ENCODE measurements around the gene MAEL. TPM values are rescaled to one million over a fixed set of nuclear protein-coding genes. Genes with fewer than 3 reads are reported as not detected.

Gene MAEL
- total RNA-seq, 1 donor from 2014 or later, result 0.11 TPM

DNA sequence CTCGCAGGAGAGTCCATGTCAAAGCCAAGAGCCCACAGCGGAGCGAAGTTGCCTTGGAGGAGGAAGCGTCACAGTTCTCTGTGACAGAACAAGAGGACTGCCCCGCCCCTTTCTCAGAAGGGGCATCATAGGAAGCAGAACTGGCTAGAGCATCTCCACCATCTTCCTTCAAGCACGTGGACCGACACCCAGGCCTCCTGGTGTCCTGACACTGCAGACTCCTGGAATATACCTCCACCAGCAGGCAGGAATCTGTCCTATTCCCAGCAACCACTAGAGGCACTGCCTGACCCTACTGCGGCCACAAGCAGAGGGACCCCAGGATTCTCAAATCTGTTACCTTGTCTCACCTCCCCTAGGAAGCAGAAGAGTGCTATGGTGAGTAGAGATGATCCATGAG, 63.3 kb downstream of the MAEL start:
- Histone ChIP-seq H3K27me3 (ENCODE audit: insufficient read depth, low read length) (no peaks in the 10 kb centered on the region), H2AFZ (ENCODE audit: low read depth, low read length) (no peak overlapping the region), H3K4me3 (ENCODE audit: insufficient read depth, low read depth, low read length) (no peak overlapping the region), H3K9ac (ENCODE audit: low read length) (no peak overlapping the region), H3K36me3 (ENCODE audit: insufficient read depth, low read length) (no peaks in the 10 kb centered on the region), H4K20me1 (ENCODE audit: insufficient read depth, low read length) (no peaks in the 10 kb centered on the region), H3K9me3 (ENCODE audit: insufficient read depth, low read depth, low read length) (no peaks in the 10 kb centered on the region), H3K4me2 (ENCODE audit: low read length) (no peak overlapping the region), H3K79me2 (ENCODE audit: insufficient read depth, low read length) (no peaks in the 10 kb centered on the region), H3K27ac (ENCODE audit: low read depth, low read length) (no peak overlapping the region), H3K4me1 (ENCODE audit: insufficient read depth, low read length) (no peaks in the 10 kb centered on the region)
- H3K36me3 Mint-ChIP-seq (ENCODE audit: low read depth, unreplicated experiment), result no peaks in the 10 kb centered on the region
- FAIRE-seq, result no peak
- peaks cover 3% of the 10 kb centered on the region for H3K4me1 Mint-ChIP-seq (ENCODE audit: low read depth, unreplicated experiment)
- TF ChIP-seq, protein P1, sequence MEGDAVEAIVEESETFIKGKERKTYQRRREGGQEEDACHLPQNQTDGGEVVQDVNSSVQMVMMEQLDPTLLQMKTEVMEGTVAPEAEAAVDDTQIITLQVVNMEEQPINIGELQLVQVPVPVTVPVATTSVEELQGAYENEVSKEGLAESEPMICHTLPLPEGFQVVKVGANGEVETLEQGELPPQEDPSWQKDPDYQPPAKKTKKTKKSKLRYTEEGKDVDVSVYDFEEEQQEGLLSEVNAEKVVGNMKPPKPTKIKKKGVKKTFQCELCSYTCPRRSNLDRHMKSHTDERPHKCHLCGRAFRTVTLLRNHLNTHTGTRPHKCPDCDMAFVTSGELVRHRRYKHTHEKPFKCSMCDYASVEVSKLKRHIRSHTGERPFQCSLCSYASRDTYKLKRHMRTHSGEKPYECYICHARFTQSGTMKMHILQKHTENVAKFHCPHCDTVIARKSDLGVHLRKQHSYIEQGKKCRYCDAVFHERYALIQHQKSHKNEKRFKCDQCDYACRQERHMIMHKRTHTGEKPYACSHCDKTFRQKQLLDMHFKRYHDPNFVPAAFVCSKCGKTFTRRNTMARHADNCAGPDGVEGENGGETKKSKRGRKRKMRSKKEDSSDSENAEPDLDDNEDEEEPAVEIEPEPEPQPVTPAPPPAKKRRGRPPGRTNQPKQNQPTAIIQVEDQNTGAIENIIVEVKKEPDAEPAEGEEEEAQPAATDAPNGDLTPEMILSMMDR (IDR thresholded peaks at IDR 0.05; ENCODE audit: insufficient read depth, low read depth, low read length), result peak; percentile 38
- no peak for TF ChIP-seq EZH2 (IDR thresholded peaks at IDR 0.05; ENCODE audit: insufficient read depth, low read length)
- H3K27ac Mint-ChIP-seq (ENCODE audit: unreplicated experiment), result no peak overlapping the region
- no peak overlapping the region for H3K4me3 Mint-ChIP-seq (ENCODE audit: unreplicated experiment)
- peaks cover 39% of the 10 kb centered on the region for H3K27me3 Mint-ChIP-seq (ENCODE audit: low read depth, unreplicated experiment)
- DNase-seq (ENCODE audit: low read depth), result no peak
- H3K9me3 Mint-ChIP-seq (ENCODE audit: unreplicated experiment), result no peaks in the 10 kb centered on the region

DNA sequence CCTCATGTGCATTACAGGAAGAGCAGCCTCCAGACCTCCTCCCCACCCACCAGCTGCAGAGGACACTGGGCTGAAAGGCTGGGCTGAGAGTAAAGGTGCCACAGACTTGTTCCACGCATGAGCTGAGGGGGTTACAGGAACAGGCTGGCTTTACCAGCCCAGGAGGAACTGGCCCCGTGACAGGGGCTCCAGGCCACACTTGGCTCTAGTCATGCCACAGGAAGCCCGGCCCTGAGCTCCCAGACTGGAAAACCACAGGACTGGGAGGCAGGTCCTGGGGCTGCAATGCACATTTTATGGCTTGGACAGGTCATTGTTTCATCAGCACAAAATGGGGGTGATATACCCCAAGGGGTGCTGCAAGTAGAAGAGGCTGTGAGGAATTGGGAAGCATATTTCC, 65.5 kb downstream of the MAEL start:
- no peak overlapping the region for H3K27ac Mint-ChIP-seq (ENCODE audit: unreplicated experiment)
- H3K9me3 Mint-ChIP-seq (ENCODE audit: unreplicated experiment), result no peaks in the 10 kb centered on the region
- Histone ChIP-seq H3K27me3 (ENCODE audit: insufficient read depth, low read length) (no peaks in the 10 kb centered on the region), H3K4me3 (ENCODE audit: insufficient read depth, low read depth, low read length) (no peak overlapping the region), H3K4me2 (ENCODE audit: low read length) (no peak overlapping the region), H3K36me3 (ENCODE audit: insufficient read depth, low read length) (no peaks in the 10 kb centered on the region), H3K4me1 (ENCODE audit: insufficient read depth, low read length) (peaks cover 5% of the 10 kb centered on the region), H4K20me1 (ENCODE audit: insufficient read depth, low read length) (no peaks in the 10 kb centered on the region), H3K27ac (ENCODE audit: low read depth, low read length) (no peak overlapping the region), H2AFZ (ENCODE audit: low read depth, low read length) (no peak overlapping the region), H3K9me3 (ENCODE audit: insufficient read depth, low read depth, low read length) (no peaks in the 10 kb centered on the region), H3K9ac (ENCODE audit: low read length) (no peak overlapping the region), H3K79me2 (ENCODE audit: insufficient read depth, low read length) (no peaks in the 10 kb centered on the region)
- H3K36me3 Mint-ChIP-seq (ENCODE audit: low read depth, unreplicated experiment), result no peaks in the 10 kb centered on the region
- FAIRE-seq (no peak), DNase-seq (ENCODE audit: low read depth) (no peak)
- TF ChIP-seq, protein P1 (IDR thresholded peaks at IDR 0.05; ENCODE audit: insufficient read depth, low read depth, low read length), result no peak
- TF ChIP-seq EZH2 (IDR thresholded peaks at IDR 0.05; ENCODE audit: insufficient read depth, low read length), result no peak
- no peak overlapping the region for H3K4me3 Mint-ChIP-seq (ENCODE audit: unreplicated experiment)
- H3K4me1 Mint-ChIP-seq (ENCODE audit: low read depth, unreplicated experiment), result peaks cover 9% of the 10 kb centered on the region
- H3K27me3 Mint-ChIP-seq (ENCODE audit: low read depth, unreplicated experiment), result peaks cover 32% of the 10 kb centered on the region

DNA sequence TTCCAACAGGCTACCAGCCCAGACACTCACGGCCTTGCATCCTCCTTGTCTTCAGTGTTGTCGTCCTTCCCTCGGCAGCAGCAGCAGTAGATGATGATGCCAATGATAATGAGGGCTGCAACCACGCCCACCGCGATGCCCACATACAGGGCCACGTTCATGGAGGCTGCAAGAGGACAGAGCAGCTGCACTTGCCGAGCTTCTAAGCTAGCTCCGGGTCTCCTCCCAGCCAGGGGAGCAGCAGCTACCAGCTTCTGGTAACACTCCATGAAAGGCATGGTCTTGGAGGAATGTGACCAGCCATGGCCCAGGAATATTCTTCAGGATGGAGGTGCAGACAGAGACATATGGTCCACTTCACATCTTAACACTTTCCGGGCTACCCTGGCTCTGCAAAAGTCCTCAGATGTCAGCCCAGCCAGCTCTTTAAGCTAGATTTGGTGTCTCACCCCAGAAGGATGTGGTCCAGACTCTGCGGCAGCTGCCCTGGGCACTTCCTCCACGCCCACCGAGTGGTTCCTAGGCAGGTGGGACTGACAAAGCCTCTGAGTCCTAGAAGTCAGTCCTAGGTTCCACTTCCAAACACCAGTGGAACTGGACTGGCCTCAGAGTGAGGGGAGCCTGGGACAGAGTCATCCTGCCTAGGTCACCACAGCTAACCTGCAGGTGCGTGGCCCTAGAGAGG, 66.0 kb downstream of the MAEL start:
- Mint-ChIP-seq H3K9me3 (ENCODE audit: unreplicated experiment) (no peaks in the 10 kb centered on the region), H3K27me3 (ENCODE audit: low read depth, unreplicated experiment) (peaks cover 29% of the 10 kb centered on the region)
- FAIRE-seq, result no peak

More for the DNA sequence above, 66.0 kb downstream of the MAEL start:
- TF ChIP-seq EZH2 (IDR thresholded peaks at IDR 0.05; ENCODE audit: insufficient read depth, low read length), result no peak
- TF ChIP-seq, protein P1 (IDR thresholded peaks at IDR 0.05; ENCODE audit: insufficient read depth, low read depth, low read length), result no peak
- Mint-ChIP-seq H3K36me3 (ENCODE audit: low read depth, unreplicated experiment) (no peaks in the 10 kb centered on the region), H3K4me1 (ENCODE audit: low read depth, unreplicated experiment) (peaks cover 9% of the 10 kb centered on the region), H3K27ac (ENCODE audit: unreplicated experiment) (no peak overlapping the region), H3K4me3 (ENCODE audit: unreplicated experiment) (no peak overlapping the region)
- no peak overlapping the region for H3K4me3 ChIP-seq (ENCODE audit: insufficient read depth, low read depth, low read length)
- H3K9ac ChIP-seq (ENCODE audit: low read length), result no peak overlapping the region
- no peaks in the 10 kb centered on the region for H3K79me2 ChIP-seq (ENCODE audit: insufficient read depth, low read length)
- H4K20me1 ChIP-seq (ENCODE audit: insufficient read depth, low read length), result no peaks in the 10 kb centered on the region
- no peaks in the 10 kb centered on the region for H3K36me3 ChIP-seq (ENCODE audit: insufficient read depth, low read length)
- H3K27ac ChIP-seq (ENCODE audit: low read depth, low read length), result no peak overlapping the region
- DNase-seq (ENCODE audit: low read depth), result no peak
- no peaks in the 10 kb centered on the region for H3K9me3 ChIP-seq (ENCODE audit: insufficient read depth, low read depth, low read length)
- no peaks in the 10 kb centered on the region for H3K27me3 ChIP-seq (ENCODE audit: insufficient read depth, low read length)
- H3K4me1 ChIP-seq (ENCODE audit: insufficient read depth, low read length), result peaks cover 5% of the 10 kb centered on the region
- no peak overlapping the region for H3K4me2 ChIP-seq (ENCODE audit: low read length)
- no peak overlapping the region for H2AFZ ChIP-seq (ENCODE audit: low read depth, low read length)

Data from astrocyte (in vitro differentiated cells and primary cell).